GM03348 (cell line): ENCODE measurements around the gene BCAR3.
"Not testable (repeated sequence)": the region's sequence is repeated elsewhere in the genome, so short reads cannot be mapped to it uniquely, and the experiment has no call there.

Source experiments
- DNase-seq: peaks from one replicate; pipeline ENCODE4 v3.0.0; 2012; ENCODE audit warnings: low spot score

The BCAR3 gene

GRCh38 chr1:93668951-93669350 lies 12.7 kb downstream of the BCAR3 start:
- DNase-seq, result no peak

GRCh38 chr1:93668121-93668520 lies 13.5 kb downstream of the BCAR3 start:
- DNase-seq, result no peak

DNA sequence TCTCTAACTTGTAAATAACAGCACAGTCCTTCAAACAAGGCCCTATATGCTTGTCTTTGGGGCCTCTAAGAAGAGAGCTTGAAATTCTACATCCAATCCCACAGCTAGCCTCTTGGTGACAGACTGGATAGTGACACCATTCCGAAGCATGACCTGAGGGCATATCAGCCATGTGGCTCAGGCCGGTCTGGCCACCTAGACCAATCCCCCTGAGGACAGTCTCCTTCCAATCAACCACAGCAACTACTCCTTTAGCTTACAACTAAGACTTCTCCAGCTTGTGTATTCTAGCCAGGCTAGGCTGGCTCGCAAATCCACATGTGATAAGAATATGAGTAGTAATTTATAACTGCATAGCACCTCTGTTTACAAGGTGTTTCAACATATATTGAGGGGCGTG lies 14.0 kb downstream of the BCAR3 start:
- no peak for DNase-seq

DNA sequence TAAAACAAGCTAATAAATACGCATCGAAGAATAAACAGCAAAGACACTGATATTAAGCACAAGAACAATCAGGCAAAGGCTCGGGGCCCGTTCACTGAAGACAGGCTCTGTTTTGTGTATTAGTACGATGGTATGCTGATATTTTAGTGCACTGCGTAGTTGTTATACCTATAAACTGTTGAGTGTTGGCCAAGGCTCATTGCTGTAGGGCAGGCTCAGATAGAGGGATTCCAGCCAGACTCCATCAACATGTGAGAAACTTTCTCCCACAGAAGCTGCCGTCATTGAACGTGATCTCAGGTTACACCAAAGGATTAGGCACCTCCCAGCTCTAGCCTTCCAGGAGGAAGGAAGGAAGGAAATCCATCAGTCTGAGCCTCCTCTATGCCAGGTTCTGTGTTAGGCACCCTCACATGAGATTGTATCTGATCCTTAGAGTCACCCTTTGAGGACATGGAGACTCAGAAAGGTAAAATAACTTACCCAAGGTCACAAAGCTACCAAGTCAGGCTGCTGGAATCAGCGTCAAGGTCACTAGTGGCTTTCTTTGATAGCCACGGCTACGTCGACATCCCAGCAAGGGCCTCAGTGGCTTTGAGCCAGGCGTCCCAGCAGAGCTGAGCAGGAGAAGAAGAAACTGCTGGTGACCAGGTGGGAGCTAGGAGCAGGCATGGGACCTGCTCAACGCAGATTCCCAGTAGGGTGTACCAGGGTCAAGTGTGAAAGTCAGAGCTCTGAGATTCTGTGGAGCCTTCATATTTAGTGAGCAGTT lies 14.8 kb downstream of the BCAR3 start:
- no peak for DNase-seq

DNA sequence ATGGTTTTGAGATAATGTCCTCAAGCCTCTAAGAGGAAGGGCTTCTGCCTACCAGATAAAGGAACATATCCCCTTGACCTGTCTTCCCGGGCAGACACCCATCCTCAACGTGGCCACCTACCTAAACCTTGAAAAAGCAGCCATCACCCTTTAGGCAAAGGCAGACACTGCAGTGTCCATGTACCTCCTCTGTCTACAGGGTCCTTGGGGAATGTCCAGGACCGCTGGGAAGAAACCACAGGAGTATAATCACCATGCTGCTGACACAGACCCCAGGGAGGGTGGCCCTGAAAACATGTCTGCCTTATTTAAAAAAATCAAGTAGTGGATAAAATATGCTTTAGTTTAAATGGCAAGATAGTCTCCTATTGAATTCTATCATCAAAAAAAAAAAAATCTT lies 16.6 kb downstream of the BCAR3 start:
- no peak for DNase-seq

DNA sequence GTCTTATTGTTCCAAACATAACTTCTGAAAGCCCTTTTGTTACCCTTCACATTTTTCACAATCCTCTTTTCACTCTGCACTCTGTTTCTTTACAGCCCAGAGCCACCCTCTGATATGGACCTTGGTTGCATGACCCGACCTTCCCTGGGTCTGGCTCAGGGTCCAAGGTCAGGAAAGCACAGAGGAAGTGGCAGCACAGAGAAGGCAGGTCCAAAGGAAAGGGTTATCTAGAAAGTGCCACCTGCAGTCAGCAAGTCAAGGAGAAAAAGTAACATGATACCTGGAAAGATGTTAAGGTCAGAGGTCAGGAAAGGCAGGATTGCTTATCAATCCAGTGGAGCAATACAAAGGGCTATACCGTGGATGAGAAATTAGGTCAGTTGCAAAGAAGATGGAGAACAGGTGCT lies 18.4 kb downstream of the BCAR3 start:
- DNase-seq, result no peak

- DNase-seq, result no peak
These were observed 19.0 kb downstream of the BCAR3 start for GRCh38 chr1:93662481-93663207.

DNA sequence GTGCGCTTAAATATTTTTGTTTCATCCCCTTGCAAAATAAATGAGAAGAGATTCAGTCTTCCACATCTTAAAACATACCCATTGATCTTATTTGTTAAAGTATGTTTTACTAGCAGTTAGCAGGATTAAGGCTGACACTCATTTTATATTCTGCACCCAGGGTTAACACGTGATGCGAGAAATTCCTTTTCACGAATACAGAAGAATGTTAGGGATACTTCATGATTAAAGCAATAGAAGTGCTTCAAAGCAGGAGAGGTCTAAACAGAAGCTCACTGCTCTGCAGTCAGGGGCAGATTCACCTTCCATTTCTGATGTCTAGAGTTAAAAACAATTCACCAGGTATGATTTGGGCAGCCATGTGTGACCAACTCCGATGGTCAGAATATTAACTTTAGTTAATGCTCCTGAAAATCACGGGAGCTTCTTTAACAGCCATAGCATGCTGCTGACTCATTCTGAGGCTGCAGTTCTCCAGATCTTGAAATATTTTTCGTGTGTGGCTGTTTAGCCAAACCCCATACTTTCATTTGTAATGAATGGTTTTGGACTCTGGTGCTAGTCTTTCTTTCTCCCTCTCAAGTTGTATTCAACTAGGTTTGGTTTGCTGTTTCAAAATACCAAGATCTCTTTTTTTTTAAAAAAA lies 19.7 kb downstream of the BCAR3 start:
- DNase-seq, result peak; percentile 78

DNA sequence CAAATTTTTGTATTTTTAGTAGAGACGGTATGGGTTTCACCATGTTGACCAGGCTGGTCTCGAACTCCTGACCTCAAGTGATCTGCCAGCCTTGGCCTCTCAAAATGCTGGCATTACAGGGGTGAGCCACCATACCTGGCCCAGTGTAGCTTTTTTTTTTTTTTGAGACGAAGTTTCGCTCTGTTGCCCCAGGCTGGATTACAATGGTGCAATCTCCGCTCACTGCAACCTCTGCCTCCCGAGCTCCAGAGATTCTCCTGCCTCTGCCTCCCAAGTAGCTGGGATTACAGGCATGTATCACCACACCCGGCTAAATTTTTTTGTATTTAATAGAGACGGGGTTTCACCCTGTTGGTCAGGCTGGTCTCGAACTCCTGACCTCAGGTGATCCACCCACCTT lies 20.3 kb downstream of the BCAR3 start:
- not testable (repeated sequence) for DNase-seq

- DNase-seq, result peak; percentile 55
These were observed 21.7 kb downstream of the BCAR3 start for GRCh38 chr1:93659822-93660503.

DNA sequence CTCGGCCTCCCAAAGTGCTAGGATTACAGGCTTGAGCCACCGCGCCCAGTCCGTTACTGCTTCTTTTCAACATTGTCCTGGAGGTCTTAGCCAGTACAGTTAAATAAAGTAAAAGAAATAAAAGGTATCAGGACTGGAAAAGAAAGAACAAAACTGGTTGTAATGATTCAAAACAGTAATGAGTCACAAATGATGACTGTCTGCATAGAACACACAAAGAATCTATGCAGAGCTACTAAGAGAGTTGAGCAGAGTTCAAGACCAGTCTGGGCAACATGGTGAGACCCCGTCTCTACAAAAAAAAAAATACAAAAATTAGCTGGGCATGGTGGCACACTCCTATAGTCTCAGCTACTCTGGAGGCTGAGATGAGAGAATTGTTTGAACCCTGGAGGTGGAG lies 23.4 kb downstream of the BCAR3 start:
- no peak for DNase-seq

DNA sequence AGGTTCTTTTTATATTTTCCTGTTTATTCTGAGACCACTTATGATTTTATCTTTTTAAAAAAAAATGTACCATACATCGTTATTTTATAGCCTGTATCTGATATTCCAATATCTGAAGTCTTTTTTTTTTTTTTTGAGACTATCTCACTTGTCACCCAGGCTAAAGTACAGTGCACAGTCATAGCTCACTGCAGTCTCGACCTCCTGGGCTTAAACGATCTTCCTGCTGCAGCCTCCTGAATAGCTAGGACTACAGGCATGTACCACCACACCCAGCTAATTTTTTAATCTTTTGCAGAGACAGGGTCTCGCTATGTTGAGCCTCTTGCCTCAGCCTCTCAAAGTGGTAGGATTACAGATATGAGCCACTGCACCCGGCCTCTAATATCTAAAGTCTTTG lies 25.1 kb downstream of the BCAR3 start:
- DNase-seq, result no peak

- no peak for DNase-seq
These were observed 28.0 kb downstream of the BCAR3 start for GRCh38 chr1:93653656-93654055.

DNA sequence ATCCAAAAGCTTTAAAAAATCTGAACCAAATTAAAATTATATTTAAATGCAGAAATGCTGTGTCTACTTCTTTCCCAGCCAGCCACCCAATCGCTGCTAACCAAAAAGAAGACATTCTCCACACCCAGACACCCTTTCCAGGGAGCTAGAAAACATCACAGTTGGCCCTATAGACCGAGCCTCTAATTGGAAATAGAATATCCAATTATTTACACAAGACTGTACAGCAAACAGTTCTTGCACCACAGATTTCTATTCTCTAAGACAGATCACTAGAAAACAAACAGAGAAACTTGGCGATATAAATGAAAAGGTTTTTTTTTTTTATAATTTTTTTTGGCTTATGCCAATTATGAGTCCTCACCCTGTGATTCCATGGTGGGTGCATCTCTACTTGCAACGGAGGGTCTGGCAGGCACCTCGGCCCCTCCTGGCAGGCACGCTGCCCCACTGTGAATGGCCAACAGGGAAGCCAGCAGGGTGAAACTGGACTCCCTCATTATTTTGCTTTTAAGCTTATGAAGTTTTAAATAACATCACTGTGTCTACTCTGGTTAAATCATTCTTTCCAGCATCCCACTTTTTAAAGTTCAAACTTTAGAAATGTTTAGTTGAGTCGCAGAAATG lies 29.2 kb downstream of the BCAR3 start:
- no peak for DNase-seq

DNA sequence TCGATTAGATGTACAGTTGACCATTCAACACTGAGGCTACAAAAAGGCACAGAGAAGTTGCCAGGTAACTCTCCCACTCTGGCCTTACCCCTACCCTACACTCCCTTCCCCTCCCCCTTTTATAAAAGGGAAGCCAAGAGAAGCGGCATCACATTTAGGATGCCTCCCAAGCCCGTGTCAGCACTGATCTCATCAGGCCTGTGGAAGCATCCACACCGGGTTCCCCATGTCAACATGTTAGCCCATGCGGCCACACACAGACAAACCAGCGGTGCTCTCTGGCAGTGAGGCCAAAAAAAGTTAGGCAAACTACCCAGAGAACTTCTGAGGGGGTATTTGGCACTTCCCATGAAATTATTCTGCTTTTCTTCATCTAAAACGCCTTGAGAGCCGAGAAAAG lies 29.9 kb downstream of the BCAR3 start:
- no peak for DNase-seq

DNA sequence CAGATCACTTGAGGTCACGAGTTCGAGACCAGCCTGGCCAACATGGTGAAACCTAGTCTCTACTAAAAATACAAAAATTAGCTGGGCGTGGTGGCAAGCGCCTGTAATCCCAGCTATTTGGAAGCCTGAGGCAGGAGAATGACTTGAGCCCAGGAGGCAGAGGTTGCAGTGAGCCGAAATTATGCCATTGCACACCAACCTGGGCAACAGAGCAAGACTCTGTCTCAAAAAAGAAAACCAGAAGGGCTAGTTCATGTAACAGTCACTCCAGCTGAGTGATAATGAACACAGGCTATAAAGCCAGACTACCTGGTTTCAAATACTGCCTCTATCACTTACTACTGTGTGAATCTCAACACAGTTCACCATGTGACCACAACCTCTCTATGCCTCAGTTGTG lies 31.5 kb downstream of the BCAR3 start:
- DNase-seq, result not testable (repeated sequence)

DNA sequence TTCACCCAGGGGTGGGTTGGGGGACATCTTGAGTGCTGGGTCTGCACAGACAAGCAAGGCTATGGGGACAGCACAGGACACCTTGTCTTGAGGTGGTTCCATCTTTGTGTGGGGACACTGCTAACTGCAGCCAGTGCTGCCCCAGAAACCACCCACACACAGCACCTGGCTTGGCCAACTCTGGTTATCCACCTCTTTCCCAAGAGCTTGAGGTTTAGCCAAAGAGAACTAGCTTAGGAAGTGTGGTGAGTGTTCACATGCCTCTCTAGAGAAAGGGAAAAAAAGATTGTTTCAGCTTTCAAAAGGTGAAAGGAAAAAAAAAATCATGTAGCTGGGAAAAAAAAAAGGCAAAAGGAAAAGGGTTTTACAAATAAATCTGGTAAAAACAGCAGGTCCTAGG lies 32.4 kb downstream of the BCAR3 start:
- no peak for DNase-seq

DNA sequence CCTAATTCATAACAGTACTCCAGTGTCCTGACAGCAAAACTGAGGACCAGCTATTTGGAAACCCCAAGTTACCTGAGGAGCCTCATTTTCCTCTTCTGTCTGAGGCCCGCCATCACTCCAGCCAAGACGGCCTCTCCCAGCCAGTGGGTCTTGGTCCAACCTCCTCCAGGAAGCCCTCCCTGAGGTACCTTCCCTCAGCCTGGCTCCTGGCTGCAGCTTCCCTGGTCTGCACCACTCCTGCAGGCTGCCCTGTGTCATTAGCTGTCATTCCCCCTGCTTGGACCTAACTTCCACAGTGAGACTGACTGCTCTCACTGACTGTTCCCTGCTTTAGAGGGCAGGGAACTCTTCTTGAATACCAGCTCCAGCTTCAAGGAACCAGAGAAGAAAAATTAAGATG lies 33.0 kb downstream of the BCAR3 start:
- DNase-seq, result no peak

DNA sequence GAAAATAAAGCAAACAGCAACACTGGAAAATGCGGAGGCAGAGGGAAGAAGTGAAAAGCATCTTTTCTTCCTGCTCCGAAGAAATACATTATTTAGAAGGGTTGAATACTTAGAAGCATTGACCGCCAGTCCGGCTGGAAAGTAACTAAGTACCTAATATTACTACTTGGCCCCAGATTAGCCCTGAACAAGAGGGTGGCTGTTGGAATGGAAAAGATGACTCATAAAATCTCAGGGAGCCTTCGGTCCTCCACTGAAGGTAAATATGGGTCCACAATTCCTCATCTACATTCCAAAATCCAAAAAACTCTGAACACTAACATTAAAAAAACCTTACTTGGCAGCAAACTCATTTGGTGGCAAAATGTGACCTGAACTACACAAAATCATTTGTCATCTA lies 40.1 kb downstream of the BCAR3 start:
- DNase-seq, result no peak

DNA sequence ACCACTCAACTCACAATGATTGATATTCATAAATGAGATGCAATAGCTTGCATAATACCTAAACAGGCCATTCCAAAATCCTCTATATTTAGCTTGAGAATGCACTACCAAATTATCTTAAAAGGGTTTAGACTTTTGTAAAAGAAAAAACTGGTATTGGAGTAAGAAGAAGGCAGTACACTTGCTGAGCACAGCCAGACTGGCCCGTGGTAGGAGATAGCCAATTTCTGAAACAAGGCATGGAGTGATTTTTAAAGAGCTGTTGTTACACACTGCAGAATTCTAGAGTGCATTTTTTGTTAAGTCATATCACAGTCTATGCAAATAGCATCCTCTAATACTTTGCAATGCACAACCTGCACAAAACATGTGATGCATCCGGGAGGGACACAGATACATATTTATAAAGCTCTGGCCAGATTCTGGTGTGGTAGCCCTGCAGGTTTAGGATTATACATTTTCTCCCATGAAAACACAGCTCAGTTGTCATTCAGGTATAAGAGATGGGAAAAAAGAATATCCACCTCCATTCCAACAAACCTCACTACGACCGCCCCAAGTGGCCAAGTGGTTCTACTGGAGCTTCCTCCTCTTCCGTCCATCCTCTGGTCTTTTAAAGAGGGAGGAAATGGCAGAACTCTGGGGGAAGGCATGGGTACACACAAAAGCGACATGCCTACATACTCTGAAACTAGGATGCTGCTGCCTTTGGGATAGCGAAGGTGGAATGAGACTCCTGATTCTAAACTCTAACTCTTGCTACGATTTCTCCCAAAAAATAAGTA lies 40.8 kb downstream of the BCAR3 start:
- no peak for DNase-seq

- DNase-seq, result no peak
These were observed 42.7 kb downstream of the BCAR3 start for GRCh38 chr1:93638981-93639380.
